OCI-LY7 (cell line): Measurements from ENCODE around the gene PDE9A.

Experiments used
- CTCF ChIP-seq: fragments of 200-600 bp; sonication (generic); conservative IDR thresholded peaks from 2 replicates; pipeline ENCODE4 v1.5.1; 2014; ENCODE audit warnings: mild to moderate bottlenecking, antibody characterized with exemption, low read length, moderate library complexity, mixed read lengths
- EZH2phosphoT487 ChIP-seq: fragments of 200-600 bp; sonication (generic); IDR thresholded peaks from 2 replicates; pipeline ENCODE4 v1.6.1; 2018; ENCODE audit warnings: low read depth, borderline replicate concordance, mild to moderate bottlenecking, mixed run types, antibody characterized with exemption, low read length, moderate library complexity, mixed read lengths

GRCh38 chr21:42626171-42626570 is 27.2 kb upstream of the PDE9A start:
- TF ChIP-seq CTCF (no peak), EZH2phosphoT487 (no peak)
